NOMO-1 treated with dmso at 0.1 percent for 144 hours (cell line): ENCODE results near the gene EMP1.

Experiments
- DNase-seq: peaks from one replicate; lab custom pipeline; 2025; ENCODE audit not compliant: unreplicated experiment; lab: John Stamatoyannopoulos, UW

Gene EMP1

DNA sequence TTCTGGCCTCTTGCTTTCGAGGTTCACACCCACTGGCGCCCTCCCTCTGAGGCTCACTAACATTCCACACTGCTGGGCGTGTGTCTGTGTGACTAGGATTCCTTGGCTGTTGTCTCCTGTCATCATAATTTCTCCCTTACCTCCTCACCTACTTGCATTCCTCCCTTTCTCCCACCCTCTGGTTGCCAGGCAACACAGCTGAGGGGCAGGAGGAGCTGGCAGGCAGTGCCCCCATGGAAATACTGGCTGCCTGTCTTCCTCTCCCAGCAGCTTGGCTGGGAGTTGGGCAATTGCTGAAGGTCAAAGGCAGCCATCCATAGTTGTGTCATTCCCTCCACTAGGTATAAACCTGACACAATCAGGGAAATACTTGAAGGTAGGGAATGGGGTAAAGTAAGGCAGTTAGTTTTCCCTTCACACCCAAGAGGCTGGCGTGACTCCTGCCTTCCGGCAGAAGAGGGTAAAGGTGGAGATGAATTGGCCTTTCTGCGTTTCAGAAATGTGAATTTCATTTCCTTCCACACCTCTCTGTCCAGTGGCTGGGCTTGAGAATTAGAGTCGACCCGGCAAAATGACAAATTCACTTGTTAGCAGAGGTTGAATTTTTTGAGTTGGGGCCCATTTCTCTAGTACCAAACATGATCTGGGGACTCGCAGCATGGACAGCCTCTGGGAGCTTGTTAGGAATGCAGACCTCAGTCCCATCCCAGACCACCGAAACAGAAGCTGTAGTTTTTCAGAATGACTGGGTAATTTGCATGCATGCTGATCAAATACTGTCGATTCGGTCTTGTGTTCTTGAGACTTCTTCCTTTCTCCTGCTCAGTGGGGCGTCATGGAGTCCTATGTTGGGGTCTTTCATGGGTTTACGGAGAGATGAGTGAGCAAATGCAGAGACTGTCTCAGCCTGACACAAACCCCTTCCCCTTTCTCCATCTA is 24.3 kb upstream of the EMP1 start:
- DNase-seq: no peak

DNA sequence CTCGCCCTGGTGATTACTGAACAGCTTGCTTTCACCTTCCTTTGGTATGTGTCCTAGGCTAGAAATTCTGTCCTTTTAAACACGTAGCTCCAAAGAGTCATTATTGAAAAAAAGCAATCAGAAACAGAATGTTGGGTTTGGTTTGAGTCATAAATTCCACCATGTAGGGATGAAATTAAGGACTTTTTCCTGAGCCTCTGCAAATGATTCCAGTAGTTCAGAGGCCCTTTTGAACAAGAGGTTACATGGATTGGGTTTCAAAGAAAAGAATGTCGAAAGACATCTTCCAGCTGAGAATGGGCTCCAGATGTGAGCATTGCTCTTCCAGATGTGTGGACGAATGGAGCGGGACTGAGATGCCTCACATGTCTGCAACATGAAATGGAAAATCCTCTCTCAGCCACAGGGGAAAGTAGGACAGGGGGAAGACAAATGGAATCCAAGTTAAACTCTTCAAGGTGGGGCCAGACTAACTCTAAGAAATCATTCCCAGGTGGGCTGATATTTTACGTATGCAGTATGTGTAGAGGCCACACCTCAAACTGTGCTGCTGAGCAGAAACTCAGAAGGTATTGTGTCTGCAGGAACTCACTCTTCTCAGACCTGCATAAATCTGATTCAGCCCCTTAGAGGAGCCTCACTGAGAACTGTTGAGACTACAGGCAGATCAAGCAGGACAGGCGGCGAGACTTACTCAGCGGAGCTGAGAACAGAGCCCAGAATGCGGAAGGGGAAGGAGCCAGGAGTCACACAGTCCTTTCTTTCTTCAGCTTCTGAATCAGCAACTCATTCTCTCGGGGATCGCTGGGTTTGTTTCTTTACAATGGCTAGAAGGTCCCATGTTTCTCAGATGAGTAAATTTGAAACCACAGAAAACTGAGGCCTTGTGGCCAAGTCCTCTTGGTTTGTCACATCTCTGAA is 23.3 kb upstream of the EMP1 start:
- peak; percentile 78 for DNase-seq

- DNase-seq: no peak
These were observed 21.0 kb upstream of the EMP1 start for GRCh38 chr12:13175499-13175898.

DNA sequence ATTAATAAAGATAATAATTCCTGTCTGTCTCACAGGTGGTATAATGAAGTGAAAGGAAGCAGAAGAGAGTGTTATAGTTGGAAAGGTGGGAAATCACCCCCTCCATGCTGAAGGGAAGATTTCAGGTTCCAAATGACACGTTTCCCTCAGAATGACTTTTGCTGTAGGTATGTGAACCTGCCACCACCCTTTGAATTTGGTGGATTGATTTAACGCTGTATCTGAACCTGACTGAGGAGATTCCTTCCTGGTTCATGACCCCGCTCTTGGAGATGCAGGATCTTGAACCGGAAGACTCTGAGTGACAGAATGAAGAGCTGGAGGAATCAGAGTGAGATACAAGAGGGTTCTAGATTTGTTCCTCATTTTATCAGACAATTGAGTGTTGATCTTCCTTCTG is 20.3 kb upstream of the EMP1 start:
- DNase-seq: no peak

DNA sequence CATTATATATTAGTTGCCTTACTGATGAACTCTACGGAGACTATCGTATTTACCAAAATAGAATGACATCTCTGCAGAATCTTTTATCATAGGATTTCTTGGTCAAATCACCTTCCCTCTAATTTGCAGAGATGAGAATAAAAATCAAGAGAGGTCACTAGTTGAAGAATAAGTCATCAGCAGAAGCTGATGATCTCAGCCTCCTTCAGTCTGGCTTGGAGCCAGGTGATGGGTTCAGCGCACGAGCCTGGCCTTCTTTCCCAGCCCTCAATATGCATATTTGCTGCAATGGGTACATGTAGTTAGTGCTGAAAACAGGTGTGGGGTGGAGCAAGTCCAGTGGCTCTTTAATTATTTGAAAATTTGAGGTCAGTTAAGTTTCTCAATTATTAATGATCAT is 19.2 kb upstream of the EMP1 start:
- no peak for DNase-seq

- no peak for DNase-seq
These were observed 18.6 kb upstream of the EMP1 start for GRCh38 chr12:13177906-13178305.

GRCh38 chr12:13178568-13179210 is 17.8 kb upstream of the EMP1 start:
- DNase-seq: no peak

- peak; percentile 28 for DNase-seq
These were observed 17.1 kb upstream of the EMP1 start for GRCh38 chr12:13179211-13180074.

GRCh38 chr12:13181375-13182070 is 15.0 kb upstream of the EMP1 start:
- no peak for DNase-seq

- DNase-seq: no peak
These were observed 13.6 kb upstream of the EMP1 start for GRCh38 chr12:13182881-13183280.

DNA sequence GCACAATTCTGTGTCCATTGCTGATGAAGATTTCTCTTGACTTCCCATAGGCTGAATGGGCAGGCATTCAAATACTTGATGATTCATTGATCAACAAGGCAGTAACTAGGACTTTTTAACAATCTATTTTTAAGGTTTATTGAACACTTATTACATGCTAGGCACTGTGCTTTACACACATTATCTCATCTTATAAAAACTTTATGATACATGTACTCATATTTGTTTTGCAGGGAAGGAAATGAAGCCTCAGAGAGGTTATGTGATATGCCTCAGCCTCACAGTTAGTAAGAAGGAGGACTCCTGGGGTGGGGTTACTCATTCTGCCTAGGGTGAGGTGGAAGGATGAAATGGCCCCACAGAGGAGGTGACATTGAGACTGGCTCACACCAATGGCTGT is 12.9 kb upstream of the EMP1 start:
- DNase-seq: no peak

DNA sequence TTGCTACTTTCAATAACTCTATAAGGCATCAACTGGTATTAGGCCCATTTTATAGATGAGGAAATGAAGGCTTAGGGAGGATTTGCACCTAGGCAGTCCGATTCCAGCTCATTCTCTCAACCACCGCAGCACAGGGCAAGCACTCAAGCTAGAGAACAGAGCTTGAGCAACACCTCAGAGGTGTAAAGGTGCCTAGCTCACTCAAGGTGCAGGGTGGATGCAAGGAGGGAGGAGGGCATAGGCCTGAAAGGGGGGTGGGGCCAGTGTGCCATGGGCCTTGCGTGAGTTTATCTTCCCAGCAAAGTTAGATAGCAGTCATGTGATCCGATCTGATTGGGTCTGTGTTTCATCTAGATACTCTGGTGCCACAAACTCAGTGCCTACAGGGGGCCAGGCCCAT is 10.2 kb upstream of the EMP1 start:
- no peak for DNase-seq

- no peak for DNase-seq
These were observed 9.1 kb upstream of the EMP1 start for GRCh38 chr12:13187399-13187798.

GRCh38 chr12:13189264-13189663 is 7.3 kb upstream of the EMP1 start:
- DNase-seq: no peak

DNA sequence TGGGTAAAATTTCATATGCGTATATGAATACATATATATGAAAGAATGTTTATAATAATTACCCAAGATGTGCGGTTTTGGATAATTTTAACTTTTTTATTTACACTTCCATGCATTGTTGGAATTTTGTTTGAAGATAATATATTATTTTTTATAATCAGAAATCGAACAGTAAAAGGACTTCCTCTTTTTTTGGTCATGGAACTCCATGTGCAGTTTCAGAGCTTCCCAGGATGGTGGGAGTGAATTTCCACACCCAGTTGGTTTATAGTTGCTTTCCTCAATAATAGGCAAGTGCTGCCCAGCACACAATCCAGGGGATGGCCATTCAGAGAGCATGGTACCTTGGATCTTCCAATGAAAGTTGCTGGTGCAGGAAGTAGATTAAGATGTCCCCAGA is 6.3 kb upstream of the EMP1 start:
- no peak for DNase-seq

GRCh38 chr12:13192719-13193118 is 3.8 kb upstream of the EMP1 start:
- DNase-seq: no peak

DNA sequence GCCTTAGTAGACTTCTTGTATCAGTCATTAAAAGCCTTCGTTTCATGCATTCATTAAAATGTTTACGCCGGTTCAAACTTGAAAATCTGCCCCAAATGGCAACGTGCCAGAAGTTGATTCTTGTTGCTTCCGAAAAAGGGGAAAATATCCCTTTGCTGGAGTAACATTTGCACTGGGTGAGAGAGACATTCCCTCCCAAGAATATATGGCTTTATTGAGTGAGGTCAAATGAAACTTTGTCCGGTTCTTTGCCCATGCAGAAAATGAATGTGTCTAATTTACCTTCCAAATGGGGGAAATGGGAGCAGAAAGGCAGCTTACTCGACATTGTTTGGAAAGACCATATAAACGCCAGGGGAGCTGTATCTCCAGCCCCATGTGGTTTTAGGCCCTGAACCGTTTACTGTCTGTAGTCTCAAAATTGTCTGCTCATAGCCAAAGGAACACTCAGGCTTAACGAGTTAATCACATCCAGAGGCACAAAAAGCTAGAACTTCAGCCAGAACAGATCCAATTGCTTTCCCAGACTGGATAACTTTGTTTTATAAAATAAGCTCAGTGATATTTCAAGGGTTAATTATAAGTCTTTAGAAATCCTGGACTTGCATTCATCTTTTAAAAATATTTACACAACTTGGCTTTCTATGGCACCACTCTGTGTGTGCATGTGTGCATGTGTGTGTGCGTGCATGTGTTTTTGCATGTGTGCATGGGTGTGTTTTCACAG is 2.9 kb upstream of the EMP1 start:
- no peak for DNase-seq

GRCh38 chr12:13194401-13195110 is 2.0 kb upstream of the EMP1 start:
- DNase-seq: no peak

DNA sequence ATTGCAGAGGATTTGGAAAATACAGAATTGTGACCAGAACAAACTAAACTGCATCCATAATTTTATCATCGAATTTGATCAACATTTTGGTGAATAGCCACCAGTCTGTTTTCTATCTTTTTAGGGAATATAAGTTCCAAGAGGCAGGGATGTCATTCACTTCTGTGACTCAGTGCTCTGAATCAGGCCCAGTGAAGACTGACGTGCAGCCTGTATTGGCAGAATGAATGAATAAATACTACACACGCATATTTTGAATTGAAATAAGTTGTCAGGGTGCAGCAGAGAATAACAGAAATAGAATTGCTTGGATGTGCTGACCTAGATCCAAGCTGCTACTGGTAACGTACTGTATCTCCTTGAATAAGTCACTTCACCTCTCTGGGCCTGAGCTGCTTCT is 1.3 kb upstream of the EMP1 start:
- DNase-seq: no peak
